Measurements from ENCODE around the gene FOXO3. TPM values are rescaled to one million over a fixed set of nuclear protein-coding genes. Genes with fewer than 3 reads are reported as not detected.

Gene FOXO3
- total RNA-seq, 2 donors from 2014 or later = 7.1 to 10.0 TPM

- no peak overlapping the region for H3K4me3 Mint-ChIP-seq
- ATAC-seq (replicated peaks in 1 of 2) (no peak), DNase-seq (no peak)
These were observed 149.8 kb downstream of the FOXO3 start for GRCh38 chr6:108710551-108710950.

GRCh38 chr6:108711071-108711470, 150.4 kb downstream of the FOXO3 start:
- Mint-ChIP-seq H3K27ac (no peak overlapping the region), H3K4me1 (ENCODE audit: low read depth) (peaks cover 17% of the 10 kb centered on the region), H3K36me3 (ENCODE audit: insufficient read depth in 2 of 2) (no peaks in the 10 kb centered on the region), H3K9me3 (no peaks in the 10 kb centered on the region), H3K27me3 (ENCODE audit: low read depth) (no peaks in the 10 kb centered on the region), H3K4me3 (no peak overlapping the region)
- DNase-seq = no peak
- ATAC-seq (replicated peaks in 1 of 2) = no peak

More at GRCh38 chr6:108710551-108710950, 149.8 kb downstream of the FOXO3 start:
- Mint-ChIP-seq H3K27ac (no peak overlapping the region), H3K36me3 (ENCODE audit: insufficient read depth in 2 of 2) (no peaks in the 10 kb centered on the region), H3K9me3 (no peaks in the 10 kb centered on the region), H3K4me1 (ENCODE audit: low read depth) (peaks cover 17% of the 10 kb centered on the region), H3K27me3 (ENCODE audit: low read depth) (no peaks in the 10 kb centered on the region)

GRCh38 chr6:108711826-108712225, 151.1 kb downstream of the FOXO3 start:
- H3K27ac Mint-ChIP-seq = no peak overlapping the region
- H3K27me3 Mint-ChIP-seq (ENCODE audit: low read depth) = no peaks in the 10 kb centered on the region
- no peak overlapping the region for H3K4me3 Mint-ChIP-seq
- ATAC-seq (replicated peaks in 1 of 2) (no peak), DNase-seq (no peak)
- H3K4me1 Mint-ChIP-seq (ENCODE audit: low read depth) = peaks cover 17% of the 10 kb centered on the region
- H3K9me3 Mint-ChIP-seq = no peaks in the 10 kb centered on the region
- no peaks in the 10 kb centered on the region for H3K36me3 Mint-ChIP-seq (ENCODE audit: insufficient read depth in 2 of 2)

- ATAC-seq (replicated peaks in 1 of 2) = no peak
- no peaks in the 10 kb centered on the region for H3K36me3 Mint-ChIP-seq (ENCODE audit: insufficient read depth in 2 of 2)
- no peak for DNase-seq
- no peak overlapping the region for H3K27ac Mint-ChIP-seq
- H3K9me3 Mint-ChIP-seq = no peaks in the 10 kb centered on the region
- no peak overlapping the region for H3K4me3 Mint-ChIP-seq
- peaks cover 17% of the 10 kb centered on the region for H3K4me1 Mint-ChIP-seq (ENCODE audit: low read depth)
- no peaks in the 10 kb centered on the region for H3K27me3 Mint-ChIP-seq (ENCODE audit: low read depth)
These were observed 152.2 kb downstream of the FOXO3 start for GRCh38 chr6:108712946-108713345.

GRCh38 chr6:108714101-108714765, 153.5 kb downstream of the FOXO3 start:
- Mint-ChIP-seq H3K4me1 (ENCODE audit: low read depth) (peaks cover 17% of the 10 kb centered on the region), H3K4me3 (no peak overlapping the region), H3K27me3 (ENCODE audit: low read depth) (no peaks in the 10 kb centered on the region), H3K36me3 (ENCODE audit: insufficient read depth in 2 of 2) (no peaks in the 10 kb centered on the region), H3K9me3 (no peaks in the 10 kb centered on the region), H3K27ac (no peak overlapping the region)
- no peak for DNase-seq
- peak in 1 of 2 donors; percentile 28 for ATAC-seq (replicated peaks in 1 of 2)

GRCh38 chr6:108714766-108715414, 154.2 kb downstream of the FOXO3 start:
- DNase-seq = no peak
- Mint-ChIP-seq H3K9me3 (no peaks in the 10 kb centered on the region), H3K36me3 (ENCODE audit: insufficient read depth in 2 of 2) (no peaks in the 10 kb centered on the region), H3K4me1 (ENCODE audit: low read depth) (peaks cover 17% of the 10 kb centered on the region), H3K4me3 (no peak overlapping the region), H3K27me3 (ENCODE audit: low read depth) (no peaks in the 10 kb centered on the region), H3K27ac (no peak overlapping the region)
- ATAC-seq (replicated peaks in 1 of 2) = no peak

GRCh38 chr6:108715832-108716231, 155.1 kb downstream of the FOXO3 start:
- ATAC-seq (replicated peaks in 1 of 2) = no peak
- Mint-ChIP-seq H3K4me1 (ENCODE audit: low read depth) (peaks cover 17% of the 10 kb centered on the region), H3K27me3 (ENCODE audit: low read depth) (peaks cover under 1% of the 10 kb centered on the region), H3K36me3 (ENCODE audit: insufficient read depth in 2 of 2) (no peaks in the 10 kb centered on the region), H3K4me3 (no peak overlapping the region), H3K9me3 (no peaks in the 10 kb centered on the region), H3K27ac (no peak overlapping the region)
- no peak for DNase-seq

- Mint-ChIP-seq H3K27me3 (ENCODE audit: low read depth) (peaks cover 12% of the 10 kb centered on the region), H3K9me3 (no peaks in the 10 kb centered on the region), H3K36me3 (ENCODE audit: insufficient read depth in 2 of 2) (no peaks in the 10 kb centered on the region), H3K4me3 (no peak overlapping the region), H3K4me1 (ENCODE audit: low read depth) (peaks cover 27% of the 10 kb centered on the region), H3K27ac (no peak overlapping the region)
- ATAC-seq (replicated peaks in 1 of 2) (no peak), DNase-seq (no peak)
These were observed 156.4 kb downstream of the FOXO3 start for GRCh38 chr6:108716801-108717791.

- peaks cover 0 to 5% of the 10 kb centered on the region in 2 donors for H3K9me3 Mint-ChIP-seq
- peaks cover 19% of the 10 kb centered on the region for H3K4me1 Mint-ChIP-seq (ENCODE audit: low read depth)
- no peak for DNase-seq
- H3K27me3 Mint-ChIP-seq (ENCODE audit: low read depth) = peaks cover 12% of the 10 kb centered on the region
- H3K36me3 Mint-ChIP-seq (ENCODE audit: insufficient read depth in 2 of 2) = no peaks in the 10 kb centered on the region
- ATAC-seq (replicated peaks in 1 of 2) = no peak
- no peak overlapping the region for H3K4me3 Mint-ChIP-seq
- H3K27ac Mint-ChIP-seq = no peak overlapping the region
These were observed 158.8 kb downstream of the FOXO3 start for GRCh38 chr6:108719477-108719876.

- no peak overlapping the region for H3K27ac Mint-ChIP-seq
- DNase-seq (no peak), ATAC-seq (replicated peaks in 1 of 2) (no peak)
- H3K4me3 Mint-ChIP-seq = no peak overlapping the region
- H3K9me3 Mint-ChIP-seq = peaks cover 0 to 5% of the 10 kb centered on the region in 2 donors
- H3K4me1 Mint-ChIP-seq (ENCODE audit: low read depth) = peaks cover 10% of the 10 kb centered on the region
- H3K27me3 Mint-ChIP-seq (ENCODE audit: low read depth) = peaks cover 12% of the 10 kb centered on the region
- no peaks in the 10 kb centered on the region for H3K36me3 Mint-ChIP-seq (ENCODE audit: insufficient read depth in 2 of 2)
These were observed 160.1 kb downstream of the FOXO3 start for GRCh38 chr6:108720827-108721226.

- H3K27me3 Mint-ChIP-seq (ENCODE audit: low read depth) = peaks cover 12% of the 10 kb centered on the region
- H3K4me3 Mint-ChIP-seq = no peak overlapping the region
- H3K4me1 Mint-ChIP-seq (ENCODE audit: low read depth) = peaks cover 10% of the 10 kb centered on the region
- ATAC-seq (replicated peaks in 1 of 2) = no peak
- peaks cover 0 to 5% of the 10 kb centered on the region in 2 donors for H3K9me3 Mint-ChIP-seq
- H3K36me3 Mint-ChIP-seq (ENCODE audit: insufficient read depth in 2 of 2) = no peaks in the 10 kb centered on the region
- no peak overlapping the region for H3K27ac Mint-ChIP-seq
- DNase-seq = no peak
These were observed 160.6 kb downstream of the FOXO3 start for GRCh38 chr6:108721286-108721685.

- H3K36me3 Mint-ChIP-seq (ENCODE audit: insufficient read depth in 2 of 2) = no peaks in the 10 kb centered on the region
- ATAC-seq (replicated peaks in 1 of 2) = no peak
- H3K27ac Mint-ChIP-seq = no peak overlapping the region
- H3K4me1 Mint-ChIP-seq (ENCODE audit: low read depth) = peaks cover 10% of the 10 kb centered on the region
- DNase-seq = no peak
- no peak overlapping the region for H3K4me3 Mint-ChIP-seq
- H3K27me3 Mint-ChIP-seq (ENCODE audit: low read depth) = peaks cover 12% of the 10 kb centered on the region
- peaks cover 0 to 5% of the 10 kb centered on the region in 2 donors for H3K9me3 Mint-ChIP-seq
These were observed 162.9 kb downstream of the FOXO3 start for GRCh38 chr6:108723594-108723993.

Data from activated T-cell treated with anti-CD3 and anti-CD28 coated beads, Interleukin-2, amount 50 U/mL, for 72 hours (primary cell).